NCI-H128 (cell line): ENCODE data around the gene CD63.
"Not testable (repeated sequence)": the region's sequence is repeated elsewhere in the genome, so short reads cannot be mapped to it uniquely, and the experiment has no call there.

Experiments
- DNase-seq: peaks from one replicate; lab custom pipeline; 2025; ENCODE audit not compliant: unreplicated experiment; lab: John Stamatoyannopoulos, UW

Gene CD63

GRCh38 chr12:55728939-55729818 lies at the start of gene CD63:
Gene CD63, minus strand, starts transcription at chr12:55729009. Its CDS starts 668 bp downstream, at chr12:55728341.
- DNase-seq, result peak; percentile 69

GRCh38 chr12:55777856-55778255 lies 49.0 kb upstream of the CD63 start:
- DNase-seq, result no peak

GRCh38 chr12:55771736-55772135 lies 42.9 kb upstream of the CD63 start:
- DNase-seq, result no peak

GRCh38 chr12:55767156-55767555 lies 38.3 kb upstream of the CD63 start:
- no peak for DNase-seq

- peak; percentile 37 for DNase-seq
These were observed 37.0 kb upstream of the CD63 start for GRCh38 chr12:55765736-55766290.

- no peak for DNase-seq
These were observed 33.8 kb upstream of the CD63 start for GRCh38 chr12:55762646-55763045.

GRCh38 chr12:55760663-55761062 lies 31.9 kb upstream of the CD63 start:
- no peak for DNase-seq

- DNase-seq, result not testable (repeated sequence)
These were observed 29.8 kb upstream of the CD63 start for GRCh38 chr12:55758575-55758974.

GRCh38 chr12:55757701-55758100 lies 28.9 kb upstream of the CD63 start:
- no peak for DNase-seq

- DNase-seq, result no peak
These were observed 26.4 kb upstream of the CD63 start for GRCh38 chr12:55755246-55755645.

GRCh38 chr12:55748230-55748993 lies 19.6 kb upstream of the CD63 start:
- DNase-seq, result no peak

GRCh38 chr12:55746913-55747231 lies 18.1 kb upstream of the CD63 start:
- no peak for DNase-seq

- DNase-seq, result no peak
These were observed 17.5 kb upstream of the CD63 start for GRCh38 chr12:55746174-55746912.

GRCh38 chr12:55745361-55746173 lies 16.8 kb upstream of the CD63 start:
- DNase-seq, result peak; percentile 66

- no peak for DNase-seq
These were observed 15.7 kb upstream of the CD63 start for GRCh38 chr12:55744340-55745030.

- no peak for DNase-seq
These were observed 14.9 kb upstream of the CD63 start for GRCh38 chr12:55743406-55744339.

GRCh38 chr12:55742719-55743405 lies 14.1 kb upstream of the CD63 start, which contains the start of gene GDF11:
Gene GDF11, plus strand, starts transcription at chr12:55743122. Its CDS starts 195 bp downstream, at chr12:55743317.
- DNase-seq, result peak; percentile 76
